H1 (cell line): ENCODE results near the gene PTK6. TPM values are rescaled to one million over a fixed set of nuclear protein-coding genes. Genes with fewer than 3 reads are reported as not detected.

Source experiments
- CTCF ChIA-PET: fragments of 300-600 bp; sonication (Branson Sonifier 250); formaldehyde crosslinking; loops from one replicate; lab custom pipeline; 2021; ENCODE audit not compliant: partially characterized antibody; lab: Charles Lee
- POLR2A ChIA-PET: fragments of 300-600 bp; sonication (Branson Sonifier 250); formaldehyde crosslinking; loops from one replicate; lab custom pipeline; 2021; ENCODE audit warnings: inconsistent platforms; ENCODE audit not compliant: partially characterized antibody; lab: Charles Lee
- DNase-seq, 2 experiments: peaks; one replicate each; pipeline versions ENCODE4 v3.0.0 to v3.0.0-alpha.2; 2010 to 2022; ENCODE audit warnings: low spot score in 2 of 2, low read depth in 1 of 2, mixed read lengths in 1 of 2
- FAIRE-seq: peaks from 2 replicates; lab custom pipeline; 2011; peaks lifted over from hg19 to GRCh38; lab: Jason Lieb, UNC
- H2AFZ ChIP-seq: 2 replicates; pipeline ENCODE4 v1.8.1; 2012; ENCODE audit warnings: low read length, inconsistent platforms
- H2AK5ac ChIP-seq: 2 replicates; pipeline ENCODE4 v1.6.1; 2013; ENCODE audit warnings: low read depth, low read length
- H2BK120ac ChIP-seq: replicated peaks from 2 replicates; pipeline ENCODE3; 2013; ENCODE audit warnings: low read depth, low read length, inconsistent platforms
- H2BK12ac ChIP-seq: 2 replicates; pipeline ENCODE4 v1.6.1; 2013; ENCODE audit warnings: low read depth, low read length
- H2BK15ac ChIP-seq: 2 replicates; pipeline ENCODE4 v1.6.1; 2013; ENCODE audit warnings: low read length
- H2BK20ac ChIP-seq: 2 replicates; pipeline ENCODE4 v1.6.1; 2013; ENCODE audit warnings: low read length
- H2BK5ac ChIP-seq: 2 replicates; pipeline ENCODE4 v1.6.1; 2013; ENCODE audit warnings: low read depth, low read length
- H3K14ac ChIP-seq: 2 replicates; pipeline ENCODE4 v1.6.1; 2013; ENCODE audit warnings: inconsistent platforms; ENCODE audit not compliant: insufficient read length
- H3K18ac ChIP-seq: 2 replicates; pipeline ENCODE4 v1.6.1; 2013; ENCODE audit warnings: low read length; ENCODE audit errors: extremely low read depth
- H3K23ac ChIP-seq: 2 replicates; pipeline ENCODE4 v1.6.1; 2013; ENCODE audit warnings: inconsistent platforms; ENCODE audit not compliant: insufficient read length
- H3K23me2 ChIP-seq: 2 replicates; pipeline ENCODE4 v1.6.1; 2013; ENCODE audit warnings: low read depth, low read length
- H3K27ac ChIP-seq: 2 replicates; pipeline ENCODE4 v1.6.1; 2011; ENCODE audit warnings: low read depth, low read length, inconsistent platforms
- H3K27me3 ChIP-seq, 4 experiments: replicated peaks in 1 of 4; 1 replicate in 1 of 4; 2 replicates in 3 of 4; pipeline versions ENCODE4 v1.6.1 to v1.8.1; 2011 to 2013; ENCODE audit warnings: low read length in 3 of 4, mild to moderate bottlenecking in 3 of 4, inconsistent platforms in 2 of 4, mixed read lengths in 2 of 4, moderate library complexity in 1 of 4; ENCODE audit not compliant: control insufficient read depth in 3 of 4, insufficient read depth in 3 of 4; ENCODE audit errors: extremely low read depth in 1 of 4
- H3K36me3 ChIP-seq, 4 experiments: 2 replicates each; pipeline versions ENCODE4 v1.6.1 to v1.8.1; 2011 to 2013; ENCODE audit warnings: mild to moderate bottlenecking in 4 of 4, low read length in 3 of 4, moderate library complexity in 2 of 4, control low read depth in 1 of 4, inconsistent platforms in 1 of 4; ENCODE audit not compliant: insufficient read depth in 4 of 4, control insufficient read depth in 2 of 4
- H3K4ac ChIP-seq: replicated peaks from 2 replicates; pipeline ENCODE3; 2013; ENCODE audit warnings: low read length, low read depth, mixed read lengths, inconsistent platforms; ENCODE audit not compliant: insufficient read length
- H3K4me1 ChIP-seq, 4 experiments: replicated peaks in 1 of 4; 1 replicate in 1 of 4; 2 replicates in 3 of 4; pipeline versions ENCODE4 v1.6.1 to v1.8.1; 2011 to 2013; ENCODE audit warnings: low read length in 3 of 4, inconsistent platforms in 2 of 4, mixed read lengths in 1 of 4; ENCODE audit not compliant: insufficient read depth in 4 of 4, control insufficient read depth in 3 of 4
- H3K4me2 ChIP-seq, 2 experiments: 2 replicates each; pipeline versions ENCODE4 v1.6.1 to v1.8.1; 2011 to 2013; ENCODE audit warnings: low read depth in 2 of 2, low read length in 2 of 2, control low read depth in 1 of 2, inconsistent platforms in 1 of 2, mild to moderate bottlenecking in 1 of 2; ENCODE audit not compliant: insufficient read depth in 1 of 2
- H3K4me3 ChIP-seq, 4 experiments: fragments of 200-600, 300-600 bp in 1 of 4; sonication (generic), shearing (Covaris generic), sonication (Bioruptor Twin) in 1 of 4; 2 replicates each; pipeline versions ENCODE4 v1.5.1 to v1.8.1; 2011 to 2016; ENCODE audit warnings: low read length in 4 of 4, low read depth in 3 of 4, control low read depth in 2 of 4, inconsistent platforms in 2 of 4, mild to moderate bottlenecking in 2 of 4, mixed read lengths in 1 of 4, moderate library complexity in 1 of 4; ENCODE audit not compliant: insufficient read depth in 2 of 4; ENCODE audit errors: extremely low read depth in 1 of 4
- H3K56ac ChIP-seq: replicated peaks from 2 replicates; pipeline ENCODE3; 2013; ENCODE audit warnings: low read depth, mild to moderate bottlenecking, mixed read lengths, low read length, inconsistent platforms; ENCODE audit not compliant: insufficient read length
- H3K79me1 ChIP-seq: 2 replicates; pipeline ENCODE4 v1.6.1; 2013; ENCODE audit warnings: low read depth, low read length, control low read depth
- H3K79me2 ChIP-seq, 2 experiments: 2 replicates each; pipeline versions ENCODE4 v1.6.1 to v1.8.1; 2012 to 2013; ENCODE audit warnings: low read length in 2 of 2, mild to moderate bottlenecking in 2 of 2, inconsistent platforms in 1 of 2; ENCODE audit not compliant: insufficient read depth in 2 of 2, control insufficient read depth in 1 of 2
- H3K9ac ChIP-seq, 4 experiments: replicated peaks in 1 of 4; 1 replicate in 1 of 4; 2 replicates in 3 of 4; pipeline versions ENCODE4 v1.6.1 to v1.8.1; 2011 to 2013; ENCODE audit warnings: low read depth in 3 of 4, low read length in 3 of 4, control low read depth in 2 of 4, mild to moderate bottlenecking in 2 of 4, moderate library complexity in 2 of 4, inconsistent platforms in 1 of 4; ENCODE audit errors: extremely low read depth in 1 of 4
- H3K9me3 ChIP-seq, 2 experiments: 2 replicates each; pipeline versions ENCODE4 v1.6.1 to v1.8.1; 2012 to 2013; ENCODE audit warnings: mild to moderate bottlenecking in 2 of 2, moderate library complexity in 2 of 2, control low read depth in 1 of 2, inconsistent platforms in 1 of 2, low read depth in 1 of 2, low read length in 1 of 2, mixed read lengths in 1 of 2; ENCODE audit not compliant: insufficient read depth in 2 of 2
- H4K20me1 ChIP-seq, 2 experiments: replicated peaks in 1 of 2; 2 replicates each; pipeline versions ENCODE3 to v1.8.1; 2011 to 2013; ENCODE audit warnings: inconsistent platforms in 2 of 2, low read length in 2 of 2, mild to moderate bottlenecking in 1 of 2; ENCODE audit not compliant: insufficient read depth in 2 of 2, control insufficient read depth in 1 of 2
- H4K5ac ChIP-seq: 2 replicates; pipeline ENCODE4 v1.6.1; 2013; ENCODE audit warnings: low read length, low read depth, mixed read lengths, inconsistent platforms; ENCODE audit not compliant: insufficient read length
- H4K8ac ChIP-seq: 2 replicates; pipeline ENCODE4 v1.8.0; 2013; ENCODE audit warnings: mild to moderate bottlenecking, moderate library complexity, low read length, inconsistent platforms; ENCODE audit not compliant: insufficient read depth; ENCODE audit errors: extremely low read depth
- H4K91ac ChIP-seq: replicated peaks from 2 replicates; pipeline ENCODE3; 2013; ENCODE audit warnings: low read length, mixed read lengths, inconsistent platforms; ENCODE audit not compliant: insufficient read length
- ATF3 ChIP-seq: IDR thresholded peaks from 2 replicates; pipeline ENCODE4 v1.6.1; 2011; ENCODE audit warnings: low read depth, mild to moderate bottlenecking, low read length; ENCODE audit not compliant: insufficient read depth
- CHD1 ChIP-seq: IDR thresholded peaks from 2 replicates; pipeline ENCODE4 v1.6.1; 2012; ENCODE audit warnings: low read depth, low read length, improper control_type of control experiment
- CHD2 ChIP-seq: IDR thresholded peaks from 2 replicates; pipeline ENCODE4 v1.6.1; 2012; ENCODE audit warnings: low read length, improper control_type of control experiment
- CTBP2 ChIP-seq: IDR thresholded peaks from 2 replicates; pipeline ENCODE4 v1.7.0; 2011; ENCODE audit warnings: borderline replicate concordance, mild to moderate bottlenecking, moderate library complexity, mixed read lengths, low read length; ENCODE audit not compliant: insufficient read depth, insufficient read length
- GABPA ChIP-seq: IDR thresholded peaks from 2 replicates; pipeline ENCODE4 v1.6.1; 2011; ENCODE audit warnings: mild to moderate bottlenecking, low read length, moderate library complexity, borderline replicate concordance; ENCODE audit not compliant: insufficient read depth
- JUND ChIP-seq: IDR thresholded peaks from 2 replicates; pipeline ENCODE4 v1.6.1; 2011; ENCODE audit warnings: mild to moderate bottlenecking, improper control_type of control experiment, low read length
- KDM1A ChIP-seq: fragments of 200-600, 300-600 bp; sonication (generic); IDR thresholded peaks from 2 replicates; pipeline ENCODE4 v1.7.1; 2016; ENCODE audit warnings: mild to moderate bottlenecking, low read length, borderline replicate concordance
- PHF8 ChIP-seq: fragments of 200-600 bp; sonication (generic); conservative IDR thresholded peaks from 2 replicates; pipeline ENCODE4 v1.7.1; 2012; ENCODE audit warnings: low read depth, mild to moderate bottlenecking, inconsistent platforms, low read length, moderate library complexity
- SP4 ChIP-seq: IDR thresholded peaks from 2 replicates; pipeline ENCODE4 v1.6.1; 2012; ENCODE audit warnings: low read length, inconsistent platforms
- SRF ChIP-seq: IDR thresholded peaks from 2 replicates; pipeline ENCODE4 v1.6.1; 2011; ENCODE audit warnings: mild to moderate bottlenecking, low read depth, low read length, moderate library complexity
- TAF7 ChIP-seq: optimal IDR thresholded peaks from 2 replicates; pipeline ENCODE3; 2011; ENCODE audit warnings: low read depth, mild to moderate bottlenecking, inconsistent platforms, low read length, moderate library complexity, borderline replicate concordance
- WGBS, 2 experiments: shearing (Covaris generic) in 1 of 2; methylation state at CpG; one replicate each; pipeline versions ENCODE4 v1.1.6 to v1.1.7; 2013 to 2015; ENCODE audit warnings: low lambda C conversion rate in 2 of 2, mixed read lengths in 2 of 2, inconsistent platforms in 1 of 2, low coverage in 1 of 2, missing lambda C conversion rate in 1 of 2; ENCODE audit not compliant: insufficient replicate concordance in 2 of 2, insufficient coverage in 1 of 2, insufficient read length in 1 of 2; ENCODE audit errors: extremely low coverage in 1 of 2, missing lambda C conversion rate in 1 of 2; 5-methylcytosine and 5-hydroxymethylcytosine counted together
- polyA plus RNA-seq, 7 experiments: library from polyadenylated mRNA; depleted of rRNA in 3 of 7; stranded (reverse) in 5 of 7; unstranded in 2 of 7; fragments of >200 nt in 5 of 7; fragments of 200-250 nt in 2 of 7; gene quantifications; 1 replicate in 5 of 7; 2 replicates in 1 of 7; 4 replicates in 1 of 7; pipeline versions ENCODE4 v1.2.1 to v1.2.3, GENCODE V29; 2011 to 2013; ENCODE audit warnings: missing spikeins in 2 of 7, mixed read lengths in 2 of 7
- total RNA-seq: library from RNA; stranded (reverse); fragmentation: NEBNext Ultra II Directional; extraction: Animal tissue kit (Norgen Biotek cat#: 25700); gene quantifications from 2 replicates; pipeline ENCODE4 v1.2.1, GENCODE V29; 2021

The PTK6 gene
- total and polyA plus RNA-seq, 2 of the 8 experiments (the other 6 are each of a cell fraction or from before 2014, with no cell fraction given): 0.12 to 0.19 TPM

GRCh38 chr20:63529180-63529860 is 7.9 kb downstream of the PTK6 start:
- no peak overlapping the region for H3K4me3 ChIP-seq
- H3K9ac ChIP-seq: no peak overlapping the region
- H3K79me1 ChIP-seq: no peaks in the 10 kb centered on the region; the same call in 1 of the 2 replicates
- no peak for FAIRE-seq
- no peak overlapping the region for H3K14ac ChIP-seq
- H3K4me1 ChIP-seq: peaks cover 0 to 8% (median 0%) of the 10 kb centered on the region in 4 experiments; a peak in 1 of 7 replicates
- no peaks in the 10 kb centered on the region for H3K79me2 ChIP-seq
- H3K23ac ChIP-seq: no peak overlapping the region
- H3K9me3 ChIP-seq: no peaks in the 10 kb centered on the region
- H2BK15ac ChIP-seq: no peak overlapping the region
- H4K20me1 ChIP-seq: peaks cover 0 to 3% of the 10 kb centered on the region in 2 experiments
- TF ChIP-seq JUND (no peak), TAF7 (no peak), SRF (no peak), SP4 (no peak), KDM1A (no peak), ATF3 (no peak), GABPA (no peak), CHD1 (no peak), CHD2 (no peak), PHF8 (no peak), CTBP2 (no peak)
- TF ChIP-seq, all 59 proteins: peak for 0
- Histone ChIP-seq H3K27ac (no peak overlapping the region), H2BK120ac (no peak overlapping the region), H3K23me2 (peaks cover 3% of the 10 kb centered on the region; the same call in 1 of the 2 replicates), H2BK12ac (no peak overlapping the region; the same call in 1 of the 2 replicates), H4K5ac (no peak overlapping the region), H3K27me3 (no peaks in the 10 kb centered on the region), H3K36me3 (no peaks in the 10 kb centered on the region), H4K8ac (peak overlapping the region; percentile 11; the same call in 1 of the 2 replicates), H3K4ac (no peak overlapping the region), H2BK20ac (no peak overlapping the region), H2AK5ac (no peak overlapping the region; the same call in 1 of the 2 replicates), H3K4me2 (no peak overlapping the region), H3K18ac (no peak overlapping the region), H2BK5ac (peak overlapping the region; percentile 66; the same call in 1 of the 2 replicates), H4K91ac (no peak overlapping the region), H2AFZ (no peak overlapping the region), H3K56ac (no peak overlapping the region)
- WGBS, 2 experiments: 87% methylated on average over 24 of the region's 27 CpGs; no CpG with 5 or more reads in 1 of the 2 experiments
- ChIA-PET POLR2A (interaction anchor here (0.8 to 7.8 kb wide), 5 partner anchors 7 to 419 kb away, joined by 3 to 59 read pairs (median 4); partner anchors contain the start of gene PPDPF), CTCF (interaction anchor here (0.8 to 2.1 kb wide), 10 partner anchors 9 to 219 kb away, joined by 3 to 8 read pairs (median 4); partner anchors contain the start of genes HELZ2 and PTK6)
- no peak for DNase-seq
